Tongue (tissue), 2 donors: Measurements from ENCODE around the gene SNX2. TPM values are rescaled to one million over a fixed set of nuclear protein-coding genes. Genes with fewer than 3 reads are reported as not detected.
"Not testable (repeated sequence)": the region's sequence is repeated elsewhere in the genome, so short reads cannot be mapped to it uniquely, and the experiment has no call there.

Experiments
- DNase-seq: peaks from one replicate; pipeline ENCODE4 v3.0.0-alpha.2; 2015
- total RNA-seq: library from RNA; depleted of rRNA; stranded (reverse); fragments of >200 nt; gene quantifications from one replicate; pipeline ENCODE4 v1.2.3, GENCODE V29; 2014

Gene SNX2
- total RNA-seq, 1 donor from 2014 or later, result 68.5 TPM

DNA sequence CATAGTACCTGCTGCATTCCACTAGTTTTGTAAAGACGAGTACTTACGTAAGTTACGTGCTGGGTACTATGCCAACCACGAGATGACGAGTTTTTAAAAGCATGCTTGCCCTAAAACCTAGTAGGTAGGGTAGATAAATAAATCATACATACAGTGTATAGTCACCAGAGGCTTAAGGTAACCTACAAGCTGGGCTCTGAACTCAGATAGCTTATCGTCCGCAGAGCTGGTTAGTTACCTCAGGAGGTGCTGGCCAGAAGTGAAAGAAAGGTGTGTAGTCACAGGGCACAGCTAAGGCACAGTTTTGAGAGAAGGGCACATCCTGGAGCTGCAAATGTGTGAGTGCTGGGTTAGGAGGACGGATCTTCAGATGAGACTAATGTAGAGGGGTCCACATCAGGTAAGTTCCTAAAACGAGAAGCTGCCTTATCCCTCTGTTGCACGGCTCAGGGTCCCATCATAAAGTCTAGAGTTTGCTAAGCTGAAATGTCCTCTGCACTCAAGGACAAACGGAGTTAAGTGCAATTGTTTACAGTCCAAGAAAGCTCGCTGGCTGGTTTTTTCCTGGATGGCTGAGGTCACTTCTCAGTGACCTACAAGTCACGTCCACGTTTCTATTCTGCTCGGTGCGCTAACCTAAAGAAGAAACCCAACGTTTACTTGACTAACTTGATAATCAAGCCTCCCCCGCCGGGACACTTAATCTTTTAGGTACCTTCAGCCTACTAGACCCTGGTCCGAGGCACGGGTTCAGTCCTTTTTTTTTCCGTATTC, 69.4 kb downstream of the SNX2 start:
- no peak for DNase-seq

DNA sequence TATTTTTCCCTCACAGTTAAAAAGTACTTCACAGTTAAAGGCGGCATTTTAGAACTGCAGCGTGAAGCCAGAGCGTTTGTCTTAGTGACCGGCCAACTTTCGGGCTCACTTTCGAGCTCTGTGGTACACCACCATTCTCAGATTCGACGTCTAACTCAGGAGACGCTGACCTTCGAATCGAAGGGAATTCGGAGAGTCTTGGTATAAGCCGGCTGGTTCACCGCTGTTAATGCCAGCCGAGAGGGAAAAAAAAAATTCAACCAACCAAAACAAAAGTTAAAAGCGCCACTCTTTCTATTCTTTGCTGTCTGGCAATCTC, 70.0 kb downstream of the SNX2 start:
- DNase-seq, result no peak

DNA sequence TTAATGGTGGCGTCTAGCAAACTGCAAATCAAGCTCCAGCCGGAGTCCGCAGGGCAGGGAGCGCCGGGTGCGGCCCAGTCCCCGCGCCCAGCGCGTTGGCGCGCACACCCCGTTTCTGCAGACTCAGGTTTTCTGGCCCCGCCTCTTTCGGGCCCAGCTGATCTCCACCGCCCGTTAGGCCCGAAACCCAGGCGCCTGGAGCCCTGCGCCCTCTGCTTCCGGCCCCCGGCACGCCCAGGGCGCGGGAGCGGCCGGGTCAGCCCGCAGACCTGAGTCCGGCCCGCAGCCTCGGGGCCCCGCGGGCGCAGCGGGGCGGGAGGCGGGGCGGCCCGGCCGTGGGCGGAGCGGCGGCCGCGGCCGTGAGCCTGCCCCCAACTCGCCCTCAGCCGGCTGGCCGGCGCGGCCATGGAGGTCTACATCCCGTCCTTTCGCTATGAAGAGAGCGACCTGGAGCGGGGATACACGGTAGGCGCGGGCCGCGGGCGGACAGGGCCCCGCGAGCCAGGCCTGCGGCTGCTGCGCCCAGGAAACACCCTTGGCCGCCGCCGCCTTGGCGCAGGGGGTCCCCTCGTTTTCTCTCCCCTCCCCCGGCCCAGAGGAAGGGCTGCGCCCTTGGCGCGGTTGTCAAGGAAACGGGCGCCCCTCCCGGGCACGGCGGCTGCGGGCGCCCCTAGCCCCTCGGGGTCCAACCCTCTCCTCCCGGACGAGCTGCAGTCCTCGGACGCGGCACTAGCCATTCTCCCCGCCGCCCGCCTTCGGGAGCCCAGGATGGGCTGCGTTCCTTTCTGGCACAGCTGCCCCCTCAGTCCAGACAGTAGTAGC, 70.6 kb downstream of the SNX2 start, which contains the start of gene SNX24:
SNX24 (plus strand) TSS at position 385 of the 822 bp plus-strand sequence; CDS start at position 406, 21 bp downstream.
- DNase-seq, result peak; percentile 88

DNA sequence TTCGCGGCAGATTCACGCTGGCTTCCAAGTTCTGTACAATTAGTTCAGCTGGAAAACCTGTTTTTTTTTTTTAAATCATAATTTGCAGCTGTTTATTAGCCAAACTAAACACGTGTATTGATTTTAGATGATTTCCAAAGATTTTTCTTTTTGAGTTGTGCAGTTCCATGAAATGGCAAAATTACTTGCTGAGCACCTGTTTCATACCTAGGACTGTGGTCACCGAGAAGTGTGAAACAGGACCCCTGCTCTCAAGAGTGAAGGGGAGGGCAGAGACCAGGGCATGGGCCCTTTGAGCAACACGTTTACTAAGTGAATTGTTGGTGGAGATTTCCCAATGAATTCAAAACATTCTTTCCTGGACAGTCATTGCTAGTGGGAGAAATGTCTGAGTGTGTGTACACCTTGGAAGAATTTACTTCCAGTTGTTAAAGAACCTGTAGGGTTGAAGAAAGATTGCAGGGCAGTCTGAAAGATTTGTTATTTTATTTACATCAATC, 71.2 kb downstream of the SNX2 start:
- DNase-seq, result no peak

DNA sequence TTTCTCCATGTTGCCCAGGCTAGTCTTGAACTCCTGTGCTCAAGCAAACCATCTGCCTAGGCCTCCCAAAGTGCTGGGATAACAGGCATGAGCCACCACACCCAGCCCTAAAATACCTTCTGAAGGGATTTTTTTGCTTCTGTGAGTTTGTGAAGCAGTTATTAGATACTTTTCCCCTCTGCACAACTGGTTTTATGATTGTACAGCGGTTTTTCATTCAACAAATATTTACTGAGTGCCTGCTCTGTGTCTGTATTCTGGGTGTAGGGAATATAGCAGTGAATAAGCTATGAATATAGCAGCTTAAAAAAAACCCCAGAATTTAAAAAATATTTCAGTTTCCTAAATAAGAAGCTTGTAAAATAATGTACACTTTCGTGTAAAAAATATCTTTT, 72.8 kb downstream of the SNX2 start:
- DNase-seq, result no peak

DNA sequence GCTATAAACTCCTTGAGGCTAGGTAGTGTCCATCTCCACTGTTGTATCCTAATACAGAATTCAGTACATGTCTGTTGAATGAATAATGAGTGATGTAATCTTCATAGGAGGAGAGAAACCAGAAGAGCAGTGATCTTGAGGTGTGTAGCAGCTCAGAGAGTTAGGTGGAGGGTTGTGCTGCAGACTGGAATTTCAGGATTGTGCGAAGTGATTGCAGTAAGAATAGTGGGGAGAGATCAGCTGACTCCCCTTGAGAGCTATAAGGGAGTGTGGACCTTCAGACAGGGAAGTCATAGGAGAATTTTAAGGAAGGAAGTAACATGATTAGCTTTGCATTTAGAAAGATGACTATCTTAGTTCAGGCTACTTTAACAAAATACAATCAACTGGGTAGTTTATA, 74.9 kb downstream of the SNX2 start:
- DNase-seq, result no peak

DNA sequence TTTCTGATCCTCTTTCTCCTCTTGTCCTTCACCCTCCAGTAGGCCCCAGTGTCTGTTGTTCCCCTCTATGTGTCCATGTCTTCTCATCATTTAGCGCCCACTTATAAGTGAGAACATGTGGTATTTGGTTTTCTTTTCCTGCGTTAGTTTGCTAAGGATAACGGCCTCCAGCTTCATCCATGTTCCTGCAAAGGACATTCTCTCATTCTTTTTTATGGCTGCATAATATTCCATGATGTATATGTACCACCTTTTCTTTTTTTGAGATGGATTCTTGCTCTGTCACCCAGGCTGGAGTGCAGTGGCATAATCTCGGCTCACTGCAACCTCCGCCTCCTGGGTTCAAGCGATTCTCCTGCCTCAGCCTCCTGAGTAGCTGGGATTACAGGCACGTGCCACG, 82.7 kb downstream of the SNX2 start:
- DNase-seq, result not testable (repeated sequence)

DNA sequence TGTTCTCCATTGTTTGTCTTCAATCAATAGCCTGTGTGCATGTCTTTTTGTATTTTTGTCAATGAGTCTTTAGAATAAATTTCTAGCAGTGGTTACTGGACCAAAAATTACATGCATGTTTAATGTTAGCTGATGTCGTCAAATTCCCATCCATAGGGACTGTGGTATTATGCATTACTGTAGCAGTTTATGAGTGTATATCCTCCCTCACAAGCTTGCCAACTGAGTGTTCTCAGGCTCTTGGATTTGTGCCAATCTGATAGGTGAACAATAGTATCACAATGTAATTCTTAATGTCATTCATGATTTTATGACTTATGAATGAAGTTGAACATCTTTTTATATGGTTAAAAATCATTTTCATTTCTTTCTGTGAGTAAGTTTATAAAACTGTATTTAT, 83.6 kb downstream of the SNX2 start:
- DNase-seq, result peak; percentile 8

DNA sequence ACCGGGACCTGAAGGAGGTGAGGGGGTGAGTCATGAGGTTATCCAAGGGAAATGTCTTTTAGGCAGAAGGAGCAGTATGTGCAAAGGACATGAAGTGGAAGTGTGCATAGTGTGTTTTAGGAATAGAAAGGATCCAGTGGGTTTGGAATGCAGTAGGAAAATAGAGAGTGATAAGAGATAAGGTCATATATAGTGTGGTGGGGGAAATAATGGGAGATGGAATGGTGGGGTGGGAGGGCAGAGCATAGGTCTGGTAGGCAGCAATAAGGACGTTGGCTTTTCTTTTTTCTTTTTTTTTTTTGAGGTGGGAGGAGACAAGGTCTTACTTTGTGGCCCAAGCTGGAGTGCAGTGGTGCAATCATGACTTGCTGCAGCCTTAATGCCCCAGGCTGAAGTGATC, 88.4 kb downstream of the SNX2 start:
- no peak for DNase-seq

DNA sequence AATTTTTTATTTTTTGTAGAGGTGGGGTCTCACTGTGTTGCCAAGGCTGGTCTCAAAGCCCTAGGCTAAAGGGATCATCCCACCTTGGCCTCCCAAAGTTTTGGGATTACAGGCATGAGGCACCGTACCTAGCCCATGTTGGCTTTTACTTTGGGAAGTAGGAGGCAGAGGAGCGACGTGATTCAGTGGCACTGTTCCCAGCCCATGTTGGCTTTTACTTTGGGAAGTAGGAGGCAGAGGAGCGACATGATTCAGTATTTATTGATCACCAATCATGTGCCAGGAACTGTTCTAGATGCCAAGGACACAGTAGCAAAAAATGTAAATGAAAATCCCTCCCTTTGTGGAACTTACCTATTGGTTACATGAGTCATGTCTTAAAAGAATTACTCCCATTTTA, 88.8 kb downstream of the SNX2 start:
- DNase-seq, result no peak

DNA sequence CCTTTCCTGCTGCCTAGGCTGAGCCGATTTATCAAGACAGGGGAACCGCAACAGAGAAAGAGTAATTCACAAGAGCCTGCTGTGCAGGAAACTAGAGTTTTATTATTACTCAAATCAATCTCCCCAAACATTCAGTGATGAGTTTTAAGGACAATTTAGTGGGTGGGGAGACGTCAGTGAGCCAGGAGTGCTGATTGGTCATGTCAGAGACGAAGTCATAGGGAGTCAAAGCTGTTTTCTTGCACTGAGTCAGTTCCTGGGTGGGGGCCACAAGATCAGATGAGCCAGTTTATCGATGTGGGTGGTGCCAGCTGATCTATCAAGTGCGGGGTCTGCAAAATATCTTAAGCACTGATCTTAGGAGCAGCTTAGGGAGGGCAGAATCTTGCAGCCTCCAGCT, 89.5 kb downstream of the SNX2 start:
- no peak for DNase-seq

DNA sequence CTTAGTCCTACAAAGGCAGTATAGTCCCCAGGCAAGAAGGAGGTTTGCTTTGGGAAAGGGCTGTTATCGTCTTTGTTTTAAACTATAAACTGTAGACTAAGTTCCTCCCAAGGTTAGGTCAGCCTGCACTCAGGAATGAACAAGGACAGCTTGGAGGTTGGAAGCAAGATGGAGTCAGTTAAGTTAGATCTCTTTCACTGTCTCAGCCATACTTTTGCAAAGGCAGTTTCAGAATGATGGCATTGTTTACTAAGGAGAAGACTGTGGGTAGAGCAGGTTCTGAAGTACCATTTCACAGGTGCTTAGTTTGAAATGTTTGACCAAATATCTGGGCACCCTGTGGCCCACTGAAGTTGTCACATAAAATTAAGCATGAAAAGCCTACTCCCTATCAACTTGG, 90.0 kb downstream of the SNX2 start:
- DNase-seq, result no peak

DNA sequence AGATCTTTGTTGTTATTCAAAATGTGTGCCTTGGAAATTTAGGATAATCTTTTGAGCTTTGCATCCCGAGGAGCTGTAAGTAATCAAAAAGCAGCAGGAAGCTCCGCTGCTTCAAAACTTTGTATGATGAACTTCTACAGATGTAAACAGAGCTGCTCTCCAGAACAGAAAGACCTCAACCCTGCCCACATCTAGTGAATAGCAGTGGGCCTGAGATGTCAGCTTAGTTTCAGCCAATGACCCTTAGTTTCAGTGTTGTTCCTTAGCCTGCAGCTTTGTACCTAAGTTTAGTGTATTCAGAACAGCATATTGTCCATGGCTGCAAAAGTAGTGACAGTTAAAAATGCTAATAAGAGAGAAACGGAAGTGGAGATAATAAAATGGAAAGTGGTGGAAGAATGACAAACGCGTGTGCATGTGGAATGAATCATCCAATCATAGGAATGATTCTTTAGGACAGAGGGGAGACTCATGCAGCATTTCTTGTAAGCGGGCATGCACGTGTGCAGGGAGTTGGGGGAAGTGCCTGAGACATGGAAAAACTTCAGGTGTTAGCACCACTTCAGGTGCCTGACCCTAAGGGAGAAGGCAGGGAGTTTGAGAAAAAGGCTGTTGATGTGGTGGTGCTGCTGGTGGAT, 95.5 kb downstream of the SNX2 start:
- no peak for DNase-seq

DNA sequence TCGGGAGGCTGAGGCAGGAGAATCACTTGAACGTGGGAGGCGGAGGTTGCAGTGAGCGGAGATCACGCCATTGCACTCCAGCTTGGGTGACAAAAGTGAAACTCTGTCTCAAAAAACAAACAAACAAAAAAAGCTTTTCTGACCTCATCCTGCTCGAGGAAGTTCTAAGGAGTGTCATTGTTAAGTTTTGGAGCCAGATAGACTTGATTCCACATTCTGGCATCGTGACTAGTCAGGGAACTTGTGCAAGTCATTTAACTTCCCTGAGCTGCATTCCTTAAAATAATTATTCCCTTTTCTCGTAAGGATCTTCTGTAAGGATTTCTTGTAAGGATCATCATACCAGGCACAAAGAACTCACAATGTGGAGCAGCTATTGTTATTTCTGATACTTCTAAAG, 96.8 kb downstream of the SNX2 start:
- no peak for DNase-seq

DNA sequence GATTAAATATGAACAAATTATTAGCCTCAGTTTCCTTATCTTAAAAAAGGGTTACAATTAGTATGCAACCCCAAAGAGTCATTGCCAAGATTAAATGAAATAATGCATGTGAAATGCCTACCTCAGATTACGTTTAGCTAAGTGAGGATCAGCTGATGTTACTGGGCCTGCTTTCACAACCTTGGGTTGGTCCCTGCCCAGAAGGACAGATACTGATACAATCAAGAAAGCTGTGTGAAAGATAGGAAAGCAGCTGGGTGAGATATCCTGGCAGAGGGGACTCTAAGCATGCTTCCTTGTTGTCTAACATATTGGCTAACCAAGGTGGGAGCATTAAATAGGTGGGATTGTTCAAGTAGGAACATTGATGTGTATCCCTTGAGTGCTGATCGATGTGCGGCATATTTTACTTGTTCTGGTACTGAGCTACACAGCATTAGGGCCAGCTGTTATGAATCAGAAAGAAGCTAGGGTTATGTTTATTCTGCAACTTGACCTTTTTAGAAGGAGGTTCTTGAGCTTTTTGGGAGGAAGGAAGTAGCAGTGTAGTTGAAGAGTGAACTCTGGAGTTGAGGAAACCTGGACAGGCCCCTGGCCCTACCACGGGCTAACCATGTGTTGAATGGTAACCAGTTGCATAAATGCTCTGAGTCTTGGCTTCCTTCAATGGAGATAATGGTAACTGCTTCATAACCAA, 99.4 kb downstream of the SNX2 start:
- DNase-seq, result no peak

DNA sequence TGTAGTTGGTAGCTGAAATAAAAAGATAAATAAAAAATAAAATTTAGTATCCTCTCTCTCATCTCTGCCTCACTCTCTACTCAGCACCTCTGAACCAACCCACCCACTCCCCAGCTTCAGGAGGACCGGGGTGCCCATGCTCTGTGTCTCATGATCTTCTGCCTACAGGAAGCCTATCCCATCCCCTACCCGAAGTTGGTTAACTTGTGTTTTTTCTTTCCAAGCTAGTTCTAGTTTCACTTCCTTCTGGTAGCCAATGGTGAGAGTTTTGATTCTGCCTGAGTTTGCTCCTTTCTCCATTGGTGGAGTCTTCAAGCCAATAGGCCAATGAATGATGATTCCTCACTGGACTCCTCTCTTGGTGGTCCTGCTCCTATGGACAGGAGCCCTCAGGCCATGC, 102.6 kb downstream of the SNX2 start:
- DNase-seq, result no peak

DNA sequence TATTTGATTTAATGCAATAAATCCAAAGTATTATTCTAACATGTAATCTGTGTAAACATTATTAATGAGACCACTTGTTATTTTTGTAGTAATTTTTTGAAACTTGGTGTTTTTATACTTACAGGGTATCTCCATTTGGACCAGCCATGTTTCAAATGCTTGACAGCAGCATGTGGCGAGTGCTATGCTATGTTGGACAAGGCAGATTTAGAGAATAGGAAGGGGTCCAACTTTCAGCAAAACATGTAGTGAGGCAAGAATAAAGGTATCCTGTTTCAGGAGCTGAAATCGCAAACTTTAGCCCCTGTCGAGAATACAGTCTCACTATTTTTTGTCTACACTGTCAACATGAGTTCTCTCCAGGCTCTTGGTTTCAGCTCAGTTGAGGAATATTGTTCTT, 104.2 kb downstream of the SNX2 start:
- peak; percentile 78 for DNase-seq

Other genes with a start within 250 kb of the SNX2 start
- 19.3 TPM for gene SNX24, start 70.5 kb downstream of the SNX2 start, total RNA-seq